ENCODE measurements around the gene AZI2.

Gene AZI2, protein sequence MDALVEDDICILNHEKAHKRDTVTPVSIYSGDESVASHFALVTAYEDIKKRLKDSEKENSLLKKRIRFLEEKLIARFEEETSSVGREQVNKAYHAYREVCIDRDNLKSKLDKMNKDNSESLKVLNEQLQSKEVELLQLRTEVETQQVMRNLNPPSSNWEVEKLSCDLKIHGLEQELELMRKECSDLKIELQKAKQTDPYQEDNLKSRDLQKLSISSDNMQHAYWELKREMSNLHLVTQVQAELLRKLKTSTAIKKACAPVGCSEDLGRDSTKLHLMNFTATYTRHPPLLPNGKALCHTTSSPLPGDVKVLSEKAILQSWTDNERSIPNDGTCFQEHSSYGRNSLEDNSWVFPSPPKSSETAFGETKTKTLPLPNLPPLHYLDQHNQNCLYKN

DNA sequence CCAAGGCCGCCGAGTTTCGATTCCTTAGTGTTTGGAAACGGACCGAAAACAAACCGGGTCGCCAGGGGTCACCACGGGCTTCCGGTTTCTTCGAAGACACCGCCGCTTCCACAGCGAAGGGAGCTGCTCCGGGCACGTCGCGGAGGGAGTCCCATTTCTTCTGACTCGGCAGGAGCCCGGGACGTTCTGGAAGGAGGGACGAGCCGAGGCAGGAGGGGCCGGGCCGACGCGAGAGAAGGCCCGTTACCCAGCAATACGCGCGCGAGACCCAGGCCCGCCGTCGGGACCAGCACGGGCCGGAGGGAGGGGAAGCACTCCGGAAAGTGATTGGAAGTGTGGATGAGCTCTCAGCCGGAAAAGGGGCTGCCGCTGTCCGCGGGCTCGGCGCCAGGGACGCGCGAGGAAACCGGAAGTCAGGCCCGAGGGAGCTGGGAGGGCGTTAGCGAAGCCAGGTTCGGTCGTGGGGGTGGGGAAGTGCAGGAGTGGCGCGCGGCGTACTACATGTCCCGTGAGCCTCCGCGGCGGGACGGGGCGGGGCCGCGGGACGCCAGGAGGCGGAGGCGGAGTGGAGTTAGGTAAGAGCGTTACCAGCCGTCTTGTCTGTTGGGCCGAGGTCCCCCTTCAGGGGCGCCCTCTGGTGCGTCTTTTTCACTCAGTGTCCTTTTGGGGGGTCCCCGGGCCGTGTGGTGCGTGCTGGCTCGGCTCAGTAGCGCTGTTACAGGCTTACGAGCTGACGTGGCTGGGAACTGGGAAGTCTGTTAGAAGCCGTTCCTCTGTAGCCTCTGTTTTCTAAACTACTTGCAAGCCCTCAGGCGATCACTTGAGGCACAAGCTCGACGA, at the start of gene AZI2, which contains the start of gene ZCWPW2:
AZI2 (minus strand) TSS at position 196 of the 840 bp plus-strand sequence. CDS start 8,207 bp downstream, outside the sequence.
ZCWPW2 (plus strand) TSS at position 93 of the 840 bp plus-strand sequence. CDS start 64,348 bp downstream, outside the sequence.
- peak; percentile 78 to 87 for DNase-seq (ENCODE audit: low read depth in 2 of 2)

- DNase-seq (ENCODE audit: low read depth in 2 of 2), result no peak
These were observed 40.4 kb upstream of the AZI2 start for GRCh38 chr3:28388978-28389377.

DNA sequence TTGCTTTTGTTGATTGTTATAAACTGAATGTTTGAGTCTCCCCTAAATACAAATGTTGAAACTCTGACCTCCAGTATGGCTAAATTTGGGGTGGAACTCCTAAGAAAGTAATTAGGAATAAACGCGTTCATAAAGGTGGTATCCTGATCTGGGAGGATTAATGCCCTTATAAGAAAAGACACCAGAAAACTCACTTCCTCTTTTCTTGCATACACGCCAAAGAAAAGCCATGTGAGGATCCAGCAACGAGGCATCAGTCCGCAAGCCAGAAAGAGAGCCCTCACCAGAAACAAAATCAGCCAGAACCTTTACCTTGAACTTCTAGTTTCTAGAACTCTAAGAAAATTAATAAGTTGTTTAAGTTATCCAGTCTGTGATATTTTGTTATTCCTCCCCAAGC, 37.4 kb upstream of the AZI2 start:
- no peak for DNase-seq (ENCODE audit: low read depth in 2 of 2)

GRCh38 chr3:28376424-28376823, 27.8 kb upstream of the AZI2 start:
- DNase-seq (ENCODE audit: low read depth in 2 of 2), result no peak

DNA sequence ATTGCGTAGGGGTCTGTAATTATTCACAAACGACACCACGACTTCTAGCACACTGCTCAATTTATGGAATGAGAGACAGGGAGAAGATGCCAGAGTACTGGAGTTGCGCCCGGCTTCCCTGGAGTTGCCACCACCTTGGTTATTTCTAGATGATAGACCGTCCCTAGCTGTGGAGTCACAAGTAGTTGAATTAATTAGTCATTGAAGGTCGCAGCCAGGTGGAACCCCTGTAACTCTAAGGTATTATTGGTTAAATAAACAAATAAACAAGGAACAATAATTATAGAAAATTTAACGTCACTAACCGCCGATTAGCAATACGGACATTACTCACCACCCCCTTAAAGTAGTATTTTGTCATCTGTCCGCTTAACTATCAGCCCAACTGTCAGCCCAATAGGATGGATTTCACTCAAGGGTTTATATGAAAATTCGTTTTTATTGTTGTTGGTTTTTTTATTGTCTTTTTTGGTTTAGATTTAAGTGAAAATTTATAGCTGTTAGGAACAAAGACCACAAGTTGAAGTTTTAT, 911 bp upstream of the AZI2 start:
- DNase-seq (ENCODE audit: low read depth in 2 of 2), result no peak

DNA sequence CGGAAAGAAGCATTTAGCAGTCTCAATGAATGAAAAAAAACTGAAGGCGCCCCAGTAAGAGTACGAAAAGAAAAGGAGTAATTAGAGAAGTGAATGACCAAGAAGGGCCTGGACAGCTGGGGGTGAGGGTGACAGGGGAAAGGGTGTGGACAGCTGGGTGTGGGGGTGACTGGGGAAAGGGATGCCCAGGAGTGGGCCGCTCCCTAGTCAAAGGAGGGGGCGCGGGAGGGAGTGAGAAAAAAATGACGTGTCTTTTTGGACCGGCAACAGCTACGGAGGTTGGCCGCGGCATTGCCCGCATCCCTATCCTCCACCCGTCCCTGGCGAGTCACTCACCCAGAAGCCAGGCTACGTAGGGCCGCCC, 377 bp downstream of the AZI2 start:
- DNase-seq (ENCODE audit: low read depth in 2 of 2), result no peak

DNA sequence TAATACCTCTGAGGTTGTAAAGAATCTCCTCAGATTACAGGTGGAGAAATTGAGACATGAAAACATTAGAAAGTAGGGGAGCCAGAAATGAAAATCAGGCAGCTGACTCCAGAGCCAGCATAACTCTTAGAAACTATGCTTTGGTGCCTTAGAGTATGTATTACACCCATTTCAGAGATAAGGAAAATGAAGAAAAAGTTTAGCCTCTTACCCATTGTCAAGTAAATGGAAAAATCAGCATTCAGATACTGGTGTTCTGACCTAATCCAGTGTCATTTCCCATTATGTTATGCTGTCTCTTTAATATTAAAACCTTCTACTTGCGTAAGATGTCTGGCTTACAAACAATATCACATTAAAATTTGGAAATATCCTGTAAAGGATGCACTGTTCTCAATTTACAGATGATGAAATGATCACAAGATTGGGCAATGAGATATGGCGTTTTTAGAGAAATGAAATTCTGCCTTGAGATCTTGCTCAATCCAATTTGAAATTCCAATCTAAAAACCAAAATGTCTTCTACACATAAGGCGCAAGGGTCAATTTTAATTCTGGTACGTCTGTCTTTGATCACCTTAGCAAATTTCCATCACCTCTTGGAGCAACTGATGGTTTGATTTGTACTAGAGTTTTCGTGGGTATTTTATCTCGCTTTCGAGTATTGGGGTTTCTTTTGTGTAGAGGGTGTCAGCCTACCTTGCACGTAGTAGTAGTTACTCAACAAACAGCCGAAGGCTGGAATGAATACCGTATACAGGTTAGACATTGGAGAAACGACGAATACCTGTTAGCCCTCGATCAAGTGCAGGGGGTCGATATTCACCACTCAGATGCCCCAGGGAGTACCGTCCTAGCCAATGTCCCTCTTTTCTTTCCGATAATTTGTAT, 1.0 kb downstream of the AZI2 start:
- DNase-seq (ENCODE audit: low read depth in 2 of 2), result no peak

DNA sequence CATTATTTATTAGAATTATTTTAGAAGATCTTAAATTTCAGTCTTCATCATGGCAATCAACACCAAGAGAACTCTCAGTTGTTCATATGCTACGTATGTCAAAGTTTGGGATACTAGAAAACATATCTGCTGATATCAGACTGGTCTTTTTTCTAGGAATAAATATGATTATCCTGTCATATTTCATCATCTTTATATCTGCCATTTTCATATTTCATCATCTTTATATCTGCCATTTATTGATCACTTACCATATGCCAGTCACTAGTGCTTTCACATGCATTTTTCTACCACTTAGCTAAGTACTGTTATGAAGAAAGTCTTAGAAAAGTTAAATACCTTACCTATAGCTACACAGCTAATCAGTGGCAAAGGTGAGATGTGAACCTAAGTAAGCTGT, 2.9 kb downstream of the AZI2 start:
- no peak for DNase-seq (ENCODE audit: low read depth in 2 of 2)

DNA sequence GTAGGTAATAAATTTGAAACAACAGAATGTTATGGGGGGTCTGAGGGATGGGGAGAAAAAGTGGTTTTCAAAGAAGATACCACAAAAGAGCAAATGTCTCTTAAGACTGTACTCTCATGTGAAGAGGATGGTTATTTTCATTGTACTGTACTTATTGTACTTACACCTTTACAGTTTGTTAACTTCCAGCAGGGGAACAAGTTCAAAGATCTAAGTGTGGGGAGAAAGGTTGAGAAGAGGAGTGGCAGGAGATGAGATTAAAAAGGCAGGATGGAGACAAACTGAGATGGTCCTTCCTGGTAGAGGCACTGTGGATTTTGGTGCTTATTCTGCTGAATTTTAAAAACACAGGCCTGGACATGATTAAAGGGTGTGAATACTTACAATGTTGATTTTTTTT, 5.5 kb downstream of the AZI2 start:
- DNase-seq (ENCODE audit: low read depth in 2 of 2), result no peak

DNA sequence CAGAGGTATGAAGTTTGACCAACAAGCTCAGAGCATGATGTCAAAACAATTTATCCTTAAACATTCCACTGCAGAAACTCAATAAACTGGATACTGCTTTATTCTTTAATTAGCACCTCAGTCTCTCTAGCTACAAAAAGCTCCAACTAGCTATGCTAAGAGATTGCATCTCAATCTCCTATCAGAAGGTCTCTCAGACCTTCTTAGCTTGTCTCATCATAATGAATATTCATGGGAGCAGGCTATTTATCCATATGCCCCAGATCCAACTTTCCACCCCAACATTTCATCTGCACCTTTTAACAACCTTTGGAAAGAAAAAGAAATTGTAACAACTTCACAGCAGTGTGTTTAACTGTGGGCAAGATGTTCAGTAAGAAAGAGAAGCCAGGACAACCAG, 11.4 kb downstream of the AZI2 start:
- DNase-seq (ENCODE audit: low read depth in 2 of 2), result no peak

- DNase-seq (ENCODE audit: low read depth in 2 of 2), result no peak
These were observed 13.4 kb downstream of the AZI2 start for GRCh38 chr3:28335246-28335645.

DNA sequence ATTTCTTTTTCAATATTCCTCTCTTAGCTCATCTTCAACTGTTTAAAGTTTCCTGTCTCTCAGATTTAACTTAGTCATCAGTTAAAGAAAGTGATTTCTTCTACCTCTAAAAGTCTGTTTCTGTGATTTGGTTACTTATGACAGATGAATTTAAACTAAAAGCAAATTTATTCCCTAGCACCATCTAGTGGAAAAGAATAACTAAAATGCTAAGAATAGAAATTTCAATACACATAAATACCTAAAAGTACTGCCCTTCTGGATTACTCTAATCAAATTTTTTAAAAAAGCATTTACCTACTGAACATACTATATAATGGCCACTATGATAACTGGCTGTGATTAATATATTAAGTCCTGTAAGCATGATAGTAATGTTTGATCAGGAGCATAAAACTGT, 14.1 kb downstream of the AZI2 start:
- DNase-seq (ENCODE audit: low read depth in 2 of 2), result no peak

- no peak for DNase-seq (ENCODE audit: low read depth in 2 of 2)
These were observed 20.2 kb downstream of the AZI2 start for GRCh38 chr3:28328188-28329151.

GRCh38 chr3:28326458-28326926, 22.1 kb downstream of the AZI2 start:
- no peak for DNase-seq (ENCODE audit: low read depth in 2 of 2)

GRCh38 chr3:28322464-28322863, 26.2 kb downstream of the AZI2 start:
- DNase-seq (ENCODE audit: low read depth in 2 of 2), result no peak

DNA sequence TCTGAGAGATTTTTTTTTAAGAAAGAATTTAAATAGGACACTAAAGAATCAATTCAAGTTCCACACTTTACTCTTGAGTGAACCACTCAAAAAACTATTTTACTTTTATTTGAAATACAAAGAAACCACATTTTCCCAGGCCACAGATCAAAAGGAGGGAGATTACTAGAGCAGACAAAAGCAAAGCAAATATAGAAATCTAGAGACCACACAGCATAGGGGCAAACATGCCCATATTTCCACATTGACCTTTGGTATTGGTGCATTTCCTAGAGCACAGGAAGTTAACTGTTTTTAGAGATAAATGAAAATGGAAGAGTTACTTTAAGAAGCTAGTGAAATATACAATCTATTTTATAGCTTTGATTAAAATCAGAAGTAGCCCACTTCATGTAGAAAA, 27.6 kb downstream of the AZI2 start:
- DNase-seq (ENCODE audit: low read depth in 2 of 2), result no peak

GRCh38 chr3:28317438-28318022, 31.1 kb downstream of the AZI2 start:
- DNase-seq (ENCODE audit: low read depth in 2 of 2), result no peak

GRCh38 chr3:28316226-28316625, 32.4 kb downstream of the AZI2 start:
- no peak for DNase-seq (ENCODE audit: low read depth in 2 of 2)

DNA sequence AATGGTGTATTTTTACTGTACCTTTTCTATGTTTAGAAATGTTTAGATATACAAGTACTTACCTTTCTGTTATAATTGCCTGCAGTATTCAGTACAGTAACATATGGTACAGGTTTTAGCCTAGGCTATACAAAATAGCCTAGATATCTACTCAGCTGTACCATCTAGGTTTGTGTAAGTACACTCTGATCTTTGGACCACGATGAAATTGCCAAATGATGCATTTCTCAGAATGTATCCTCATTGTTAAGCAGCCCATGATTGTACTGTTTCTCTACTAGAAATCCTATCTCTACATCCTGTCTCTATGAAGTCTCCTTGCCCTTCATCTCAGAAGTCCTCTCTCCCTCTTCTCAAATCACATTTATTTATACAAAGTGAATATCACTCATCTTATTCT, 32.9 kb downstream of the AZI2 start:
- no peak for DNase-seq (ENCODE audit: low read depth in 2 of 2)

DNA sequence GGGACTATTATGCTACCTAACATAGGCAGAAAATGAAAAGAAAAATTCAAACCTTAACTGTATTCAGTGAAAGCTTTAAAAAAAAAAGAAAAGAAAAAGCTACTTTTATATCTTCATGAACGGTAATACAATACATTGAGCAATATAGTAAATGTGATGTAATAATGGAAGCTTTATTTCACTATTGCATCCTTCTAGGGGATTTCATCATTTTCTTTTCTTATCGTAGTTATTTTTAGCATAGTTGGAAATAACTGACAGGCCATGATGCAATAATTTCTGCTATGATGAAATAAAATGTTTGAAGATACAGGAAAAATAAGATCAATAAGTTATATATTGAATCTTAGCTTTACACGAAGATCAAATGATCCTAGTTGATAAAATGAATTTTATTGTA, 40.4 kb downstream of the AZI2 start:
- no peak for DNase-seq (ENCODE audit: low read depth in 2 of 2)

All from stimulated activated CD8-positive, alpha-beta memory T cell treated with anti-CD3 and anti-CD28 coated beads, Interleukin-2, amount 100 ng/mL, for 1 hour (primary cell).